HL-60 (cell line): ENCODE results near the gene COPB1.

ENCODE experiments used
- SPI1 ChIP-seq: IDR thresholded peaks from 2 replicates; pipeline ENCODE4 v1.6.1; 2012; ENCODE audit warnings: low read depth, mild to moderate bottlenecking, borderline replicate concordance
- TF ChIP-seq, protein P1 (sequence below): IDR thresholded peaks from one replicate; pipeline ENCODE4 v1.5.1; 2011; ENCODE audit warnings: low read length, control low read depth, inconsistent platforms; ENCODE audit not compliant: insufficient read depth

DNA sequence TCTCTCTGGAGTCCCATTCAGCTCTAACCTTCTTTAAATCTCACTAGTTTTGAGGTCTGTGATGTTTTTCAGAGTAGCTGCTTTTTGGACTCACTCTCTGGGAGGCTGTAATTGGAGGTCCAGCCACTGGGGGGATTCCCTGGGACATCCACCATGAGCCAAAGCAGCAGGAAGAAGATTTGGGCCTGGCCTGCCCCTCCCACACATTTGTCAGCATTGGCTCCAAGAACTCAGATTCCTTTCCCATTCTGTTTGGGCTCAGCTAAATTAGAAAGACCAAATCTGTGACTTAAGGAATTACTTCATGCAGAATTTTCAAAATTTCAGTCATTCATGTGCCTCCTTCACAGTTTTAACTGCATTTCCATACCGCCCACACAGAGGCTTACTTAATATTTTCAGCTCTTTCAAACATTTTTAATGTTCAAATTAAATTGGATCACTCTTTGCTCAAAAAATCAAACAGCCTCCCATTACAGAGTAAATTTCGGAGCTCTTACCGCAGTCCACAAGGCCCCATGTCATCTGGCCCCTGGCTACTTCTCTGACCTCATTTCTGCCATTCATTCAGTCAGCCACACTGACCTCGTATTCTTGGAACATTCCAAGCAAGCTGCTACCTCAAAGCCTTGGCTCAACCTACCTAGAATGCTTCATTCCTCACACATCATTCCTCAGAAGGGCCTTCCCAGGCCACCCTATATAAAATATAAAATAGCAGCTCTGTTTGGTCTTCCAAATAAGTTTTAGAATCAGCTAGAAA lies 86.1 kb downstream of the COPB1 start:
- TF ChIP-seq, protein P1, sequence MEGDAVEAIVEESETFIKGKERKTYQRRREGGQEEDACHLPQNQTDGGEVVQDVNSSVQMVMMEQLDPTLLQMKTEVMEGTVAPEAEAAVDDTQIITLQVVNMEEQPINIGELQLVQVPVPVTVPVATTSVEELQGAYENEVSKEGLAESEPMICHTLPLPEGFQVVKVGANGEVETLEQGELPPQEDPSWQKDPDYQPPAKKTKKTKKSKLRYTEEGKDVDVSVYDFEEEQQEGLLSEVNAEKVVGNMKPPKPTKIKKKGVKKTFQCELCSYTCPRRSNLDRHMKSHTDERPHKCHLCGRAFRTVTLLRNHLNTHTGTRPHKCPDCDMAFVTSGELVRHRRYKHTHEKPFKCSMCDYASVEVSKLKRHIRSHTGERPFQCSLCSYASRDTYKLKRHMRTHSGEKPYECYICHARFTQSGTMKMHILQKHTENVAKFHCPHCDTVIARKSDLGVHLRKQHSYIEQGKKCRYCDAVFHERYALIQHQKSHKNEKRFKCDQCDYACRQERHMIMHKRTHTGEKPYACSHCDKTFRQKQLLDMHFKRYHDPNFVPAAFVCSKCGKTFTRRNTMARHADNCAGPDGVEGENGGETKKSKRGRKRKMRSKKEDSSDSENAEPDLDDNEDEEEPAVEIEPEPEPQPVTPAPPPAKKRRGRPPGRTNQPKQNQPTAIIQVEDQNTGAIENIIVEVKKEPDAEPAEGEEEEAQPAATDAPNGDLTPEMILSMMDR = no peak
- no peak for TF ChIP-seq SPI1
